A673 (cell line): ENCODE results near the gene ERCC6. TPM values are rescaled to one million over a fixed set of nuclear protein-coding genes. Genes with fewer than 3 reads are reported as not detected.

Source experiments
- BruUV-seq: library from RNA; stranded (reverse); fragments of 400-500 nt; replicated peaks from 2 replicates; lab custom pipeline; 2021; lab: Mats Ljungman, UMichigan
- CTCF ChIA-PET: fragments of 300-600 bp; sonication (Branson Sonifier 250); formaldehyde crosslinking; loops from one replicate; lab custom pipeline; 2022; ENCODE audit warnings: antibody characterized with exemption; lab: Charles Lee
- POLR2A ChIA-PET: fragments of 300-600 bp; sonication (Branson Sonifier 250); formaldehyde crosslinking; loops from one replicate; lab custom pipeline; 2022; ENCODE audit warnings: antibody characterized with exemption; ENCODE audit not compliant: low non-redundant PET; lab: Charles Lee
- DNase-seq: peaks from one replicate; pipeline ENCODE4 v3.0.0-alpha.2; 2015; ENCODE audit warnings: low spot score
- H3K27ac ChIP-seq: fragments of 200-600 bp; sonication (generic); 2 replicates; pipeline ENCODE4 v1.5.1; 2016; ENCODE audit warnings: mixed run types, low read depth, mild to moderate bottlenecking, mixed read lengths, antibody characterized with exemption, low read length; ENCODE audit not compliant: poor library complexity, severe bottlenecking
- H3K27me3 ChIP-seq: fragments of 200-600 bp; sonication (generic); replicated peaks from 2 replicates; pipeline ENCODE4 v1.6.1; 2017; ENCODE audit warnings: mixed run types, low read depth, mild to moderate bottlenecking, mixed read lengths, antibody characterized with exemption, low read length; ENCODE audit not compliant: insufficient read depth, poor library complexity
- H3K36me3 ChIP-seq: fragments of 200-600 bp; sonication (generic); 2 replicates; pipeline ENCODE4 v1.6.1; 2016; ENCODE audit warnings: mixed run types, mild to moderate bottlenecking, mixed read lengths, antibody characterized with exemption, low read length; ENCODE audit not compliant: insufficient read depth, poor library complexity, severe bottlenecking
- H3K4me1 ChIP-seq: fragments of 200-600 bp; sonication (generic); 2 replicates; pipeline ENCODE4 v1.6.1; 2017; ENCODE audit warnings: mixed run types, mild to moderate bottlenecking, mixed read lengths, antibody characterized with exemption, low read length; ENCODE audit not compliant: insufficient read depth, poor library complexity, severe bottlenecking
- H3K4me3 ChIP-seq: fragments of 200-600 bp; sonication (generic); 2 replicates; pipeline ENCODE4 v1.5.1; 2016; ENCODE audit warnings: low read depth, mixed run types, mild to moderate bottlenecking, mixed read lengths, low read length; ENCODE audit not compliant: poor library complexity, severe bottlenecking
- H3K9me3 ChIP-seq: fragments of 200-600 bp; sonication (generic); 2 replicates; pipeline ENCODE4 v1.6.1; 2016; ENCODE audit warnings: mixed run types, low read depth, mild to moderate bottlenecking, mixed read lengths, antibody characterized with exemption, low read length; ENCODE audit not compliant: poor library complexity, severe bottlenecking
- CTCF ChIP-seq: fragments of 300-800, 200-600 bp; sonication (generic); conservative IDR thresholded peaks from 2 replicates; pipeline ENCODE4 v1.5.1; 2017; ENCODE audit warnings: low read depth, mild to moderate bottlenecking, antibody characterized with exemption, low read length, moderate library complexity, mixed read lengths
- EZH2 ChIP-seq: fragments of 200-600 bp; sonication (generic); IDR thresholded peaks from 2 replicates; pipeline ENCODE4 v1.6.1; 2017; ENCODE audit warnings: borderline replicate concordance, low read depth, mild to moderate bottlenecking, mixed read lengths, antibody characterized with exemption, low read length; ENCODE audit not compliant: poor library complexity, severe bottlenecking
- intact Hi-C: fragments of 100-400 bp; cut with micrococcal nuclease; formaldehyde crosslinking; loops from one replicate; pipeline ENCODE4 v1.10.0; 2022; ENCODE audit not compliant: unreplicated experiment
- total RNA-seq: library from RNA; stranded (reverse); gene quantifications from 2 replicates; pipeline ENCODE4 v1.2.3, GENCODE V29; 2021

The ERCC6 gene
- total RNA-seq, 1 experiment from 2014 or later = 11.0 TPM

- intact Hi-C loops = no loop called here
- H3K27ac ChIP-seq = no peak overlapping the region
- BruUV-seq = no TSS peak
- H3K36me3 ChIP-seq = no peaks in the 10 kb centered on the region
- H3K4me3 ChIP-seq = no peak overlapping the region
- peaks cover 8% of the 10 kb centered on the region for H3K27me3 ChIP-seq
- H3K9me3 ChIP-seq = no peaks in the 10 kb centered on the region
- no peak for DNase-seq
- POLR2A ChIA-PET = no interaction called here
- CTCF ChIA-PET = no interaction called here
- TF ChIP-seq CTCF (no peak), EZH2 (no peak)
- no peaks in the 10 kb centered on the region for H3K4me1 ChIP-seq
Observed at GRCh38 chr10:49559476-49559875, 20.6 kb upstream of the ERCC6 start.

- TF ChIP-seq EZH2 (no peak), CTCF (no peak)
- Histone ChIP-seq H3K36me3 (no peaks in the 10 kb centered on the region), H3K4me3 (no peak overlapping the region), H3K27me3 (peaks cover 8% of the 10 kb centered on the region), H3K4me1 (no peaks in the 10 kb centered on the region), H3K9me3 (no peaks in the 10 kb centered on the region), H3K27ac (no peak overlapping the region)
- CTCF ChIA-PET = no interaction called here
- no peak for DNase-seq
- BruUV-seq = no TSS peak
- intact Hi-C loops = no loop called here
- POLR2A ChIA-PET = no interaction called here
Observed at GRCh38 chr10:49558190-49558589, 19.3 kb upstream of the ERCC6 start.

GRCh38 chr10:49557681-49558080 is 18.8 kb upstream of the ERCC6 start:
- Histone ChIP-seq H3K9me3 (no peaks in the 10 kb centered on the region), H3K36me3 (no peaks in the 10 kb centered on the region), H3K27me3 (peaks cover 8% of the 10 kb centered on the region), H3K27ac (no peak overlapping the region), H3K4me1 (no peaks in the 10 kb centered on the region), H3K4me3 (no peak overlapping the region)
- CTCF ChIA-PET = no interaction called here
- no peak for DNase-seq
- TF ChIP-seq EZH2 (no peak), CTCF (no peak)
- POLR2A ChIA-PET = no interaction called here
- intact Hi-C loops = no loop called here
- BruUV-seq = no TSS peak
